Bone marrow (tissue), 2 donors: ENCODE results near the gene PLGRKT.
A peak's percentile ranks its signal among the peaks of the same experiment; 100 is the strongest.
"Not testable (repeated sequence)": the region's sequence is repeated elsewhere in the genome, so short reads cannot be mapped to it uniquely, and the experiment has no call there.

Experiments used
- DNase-seq, 2 donors: peaks; one replicate each; lab custom pipeline; 2025; lab: John Stamatoyannopoulos, UW

PLGRKT gene, protein sequence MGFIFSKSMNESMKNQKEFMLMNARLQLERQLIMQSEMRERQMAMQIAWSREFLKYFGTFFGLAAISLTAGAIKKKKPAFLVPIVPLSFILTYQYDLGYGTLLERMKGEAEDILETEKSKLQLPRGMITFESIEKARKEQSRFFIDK

DNA sequence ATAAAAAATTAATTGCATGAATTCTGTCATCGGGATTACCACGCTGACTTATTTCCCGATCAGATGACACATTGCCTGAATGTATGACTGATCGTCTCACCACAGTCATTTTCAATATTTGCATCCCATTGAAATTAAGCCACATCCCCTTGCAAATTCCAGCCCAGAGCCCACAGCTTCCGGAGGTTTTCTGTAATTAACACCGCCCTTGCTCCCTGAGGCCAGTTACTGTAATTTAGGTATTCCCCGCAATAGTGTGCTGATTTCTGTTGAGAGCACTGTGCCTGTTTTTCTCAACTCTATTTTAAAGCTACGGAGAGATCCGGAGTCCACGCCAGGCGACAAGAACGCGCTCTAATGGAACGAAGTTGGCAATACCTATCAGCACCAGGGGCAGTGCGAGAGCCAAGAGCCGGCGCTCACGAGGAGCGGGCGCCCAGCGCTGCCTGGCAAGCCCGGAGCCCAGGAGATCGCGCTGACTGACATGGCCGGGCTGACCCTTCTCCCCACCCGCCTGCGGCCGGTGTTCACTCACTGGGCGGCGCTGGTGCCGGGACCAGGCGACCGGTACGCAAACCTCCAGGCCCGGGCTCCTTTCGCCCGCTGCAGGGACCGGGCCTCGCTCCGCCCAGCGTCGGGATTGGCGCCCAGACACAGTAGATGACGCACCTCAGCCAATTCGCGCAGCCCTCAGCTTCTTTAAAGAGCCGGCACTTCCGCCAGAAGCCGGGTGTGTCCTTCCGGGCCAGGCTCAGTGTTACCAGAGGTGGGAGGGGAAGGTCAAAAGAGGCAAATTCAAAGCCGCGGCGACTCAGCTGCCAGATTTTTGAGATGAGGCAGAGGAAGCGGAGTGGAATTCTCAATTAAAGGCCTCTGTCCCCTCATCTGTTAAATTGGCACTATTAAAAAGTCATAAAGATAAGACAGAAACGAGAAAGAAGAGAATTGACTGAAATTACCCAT is at the start of gene PLGRKT:
Gene PLGRKT, minus strand, starts transcription at position 672 of the 963 bp plus-strand sequence. CDS start 5,948 bp downstream, outside the sequence.
- DNase-seq = peak; percentile 69 to 84

DNA sequence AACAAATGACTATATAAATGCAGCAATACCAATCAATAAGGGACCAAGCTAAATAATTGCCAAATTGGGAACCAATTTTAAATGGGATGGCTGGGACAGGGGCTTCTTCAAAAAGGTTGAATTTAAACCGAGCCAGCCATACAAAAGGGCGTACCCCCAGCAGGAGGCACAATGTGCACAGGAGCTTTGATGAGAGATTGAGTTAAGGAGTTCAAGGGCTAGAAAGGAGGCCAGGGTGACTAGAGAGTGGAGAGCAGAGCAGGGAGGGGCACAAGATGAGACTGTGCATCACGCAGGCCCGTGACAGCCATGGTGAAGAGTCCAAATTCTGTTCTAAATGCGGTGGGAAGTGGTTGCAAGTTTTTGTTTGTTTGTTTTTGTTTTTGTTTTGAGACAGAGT is 49.3 kb upstream of the PLGRKT start:
- no peak for DNase-seq

DNA sequence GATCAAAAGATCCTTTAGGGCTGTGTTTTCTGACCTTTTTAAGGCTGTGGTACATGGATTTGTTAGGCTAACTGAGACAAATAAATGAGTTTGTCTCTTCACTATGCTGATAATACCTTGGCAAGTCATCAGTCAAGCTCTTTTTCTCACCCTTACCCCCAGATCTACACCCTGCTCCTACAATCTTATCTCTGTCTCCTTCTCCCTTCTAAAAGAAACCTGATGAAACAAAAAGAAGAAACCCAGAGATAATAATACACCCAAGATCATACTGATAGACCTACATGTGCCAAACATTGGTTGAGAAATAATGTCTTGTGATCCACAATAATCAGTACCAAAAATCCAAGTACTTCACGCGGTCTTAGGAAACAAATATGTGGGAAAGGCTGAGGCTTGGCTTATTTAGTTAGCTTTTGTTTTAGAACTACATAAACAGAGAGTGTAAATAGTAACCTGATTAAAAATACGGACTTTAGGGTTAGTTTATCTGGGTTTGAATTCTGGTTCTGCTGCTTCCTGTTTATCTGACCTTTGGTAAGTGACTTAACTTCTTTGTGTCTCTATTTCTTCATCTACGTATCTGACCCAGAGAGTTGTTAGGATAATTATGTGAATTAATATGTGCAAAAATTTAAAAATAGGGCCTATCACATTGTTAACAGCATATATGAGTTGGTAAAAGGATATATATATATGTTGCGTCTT is 47.8 kb upstream of the PLGRKT start:
- DNase-seq = no peak

DNA sequence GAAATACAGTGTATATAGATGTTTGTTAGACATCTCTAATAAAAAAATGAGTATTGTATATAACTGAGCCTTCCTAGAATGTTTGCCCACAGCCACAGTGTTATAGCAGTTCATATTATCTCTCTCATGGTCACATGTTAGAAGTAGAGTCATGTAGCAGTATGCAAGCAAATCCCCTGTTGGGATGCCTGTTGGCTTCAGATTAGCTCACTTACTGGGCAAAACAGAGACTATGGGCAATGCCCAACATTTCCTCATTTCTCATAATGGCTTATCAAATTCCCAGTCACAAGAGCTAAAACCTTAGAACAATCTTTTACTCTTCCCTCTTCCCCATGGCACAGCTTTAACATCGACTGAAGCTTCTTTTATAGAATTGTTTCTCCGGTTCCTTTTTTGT is 45.6 kb upstream of the PLGRKT start:
- DNase-seq = no peak

DNA sequence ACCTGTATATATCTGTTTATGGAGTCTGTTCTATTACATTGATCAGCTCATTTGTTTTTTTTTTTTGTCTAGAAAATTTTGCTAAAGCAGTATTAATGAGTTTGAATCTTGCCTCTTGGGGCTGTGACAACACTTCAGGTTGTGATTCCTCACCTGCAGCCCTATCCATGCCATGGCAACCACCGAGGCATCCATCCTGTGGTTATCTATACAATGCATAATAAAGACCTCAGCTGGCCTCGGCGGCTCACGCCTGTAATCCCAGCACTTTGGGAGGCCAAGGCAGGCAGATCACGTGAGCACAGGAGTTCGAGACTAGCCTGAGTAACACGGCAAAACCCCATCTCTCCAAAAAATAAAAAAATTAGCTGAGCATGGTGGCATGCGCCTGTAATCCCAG is 44.5 kb upstream of the PLGRKT start:
- no peak for DNase-seq

DNA sequence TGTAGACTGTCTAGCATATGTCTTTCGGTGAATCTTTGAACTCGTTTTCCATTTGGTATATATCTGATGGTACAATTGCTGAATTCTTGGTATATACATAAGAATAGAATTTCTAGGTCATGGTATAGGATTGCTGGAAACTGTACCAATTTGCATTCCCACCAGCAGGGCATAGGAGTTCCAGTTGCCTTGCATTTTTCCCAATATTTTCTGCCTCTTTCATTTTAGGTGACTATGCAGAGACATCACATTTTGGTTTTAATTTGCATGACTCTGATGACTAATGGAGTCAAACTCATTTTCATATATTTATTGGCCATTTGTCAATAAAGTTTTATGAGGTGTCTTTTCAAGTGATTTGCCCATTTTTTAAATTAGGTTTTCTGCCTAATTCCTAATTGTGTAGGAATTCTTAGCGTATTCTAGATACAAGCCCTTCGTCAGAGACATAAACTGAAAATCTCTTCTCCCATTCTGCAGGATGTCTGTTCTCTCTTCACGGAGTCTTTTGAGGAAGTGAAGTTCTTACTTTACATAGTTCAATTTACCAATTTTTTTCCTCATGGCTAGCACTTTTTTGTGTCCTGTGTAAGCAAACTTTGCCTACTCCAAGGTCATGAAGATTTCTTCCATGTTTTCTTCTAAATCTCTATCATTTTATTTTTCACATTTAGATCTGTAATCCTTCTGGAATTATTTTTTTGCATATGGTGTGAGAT is 43.8 kb upstream of the PLGRKT start:
- DNase-seq = peak in 1 of 2 donors; percentile 10

DNA sequence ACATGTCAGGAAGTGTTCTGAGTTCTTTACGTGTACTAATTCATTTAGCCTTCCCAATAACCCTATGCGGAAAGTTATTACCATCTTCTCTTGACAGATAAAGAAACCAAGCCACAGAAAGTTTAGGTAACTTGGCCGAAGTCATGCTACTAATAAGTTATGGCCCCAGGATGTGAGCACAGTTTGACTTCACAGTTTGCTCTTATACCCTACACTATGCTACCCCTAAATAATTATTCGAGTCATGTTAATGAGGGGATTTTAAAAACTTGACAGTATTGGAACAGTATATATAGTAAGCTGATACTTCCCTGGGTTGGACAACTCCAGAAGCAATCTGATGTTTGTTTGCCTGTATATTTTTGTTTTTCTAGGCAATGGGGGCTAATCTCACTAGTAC is 43.2 kb upstream of the PLGRKT start:
- no peak for DNase-seq

DNA sequence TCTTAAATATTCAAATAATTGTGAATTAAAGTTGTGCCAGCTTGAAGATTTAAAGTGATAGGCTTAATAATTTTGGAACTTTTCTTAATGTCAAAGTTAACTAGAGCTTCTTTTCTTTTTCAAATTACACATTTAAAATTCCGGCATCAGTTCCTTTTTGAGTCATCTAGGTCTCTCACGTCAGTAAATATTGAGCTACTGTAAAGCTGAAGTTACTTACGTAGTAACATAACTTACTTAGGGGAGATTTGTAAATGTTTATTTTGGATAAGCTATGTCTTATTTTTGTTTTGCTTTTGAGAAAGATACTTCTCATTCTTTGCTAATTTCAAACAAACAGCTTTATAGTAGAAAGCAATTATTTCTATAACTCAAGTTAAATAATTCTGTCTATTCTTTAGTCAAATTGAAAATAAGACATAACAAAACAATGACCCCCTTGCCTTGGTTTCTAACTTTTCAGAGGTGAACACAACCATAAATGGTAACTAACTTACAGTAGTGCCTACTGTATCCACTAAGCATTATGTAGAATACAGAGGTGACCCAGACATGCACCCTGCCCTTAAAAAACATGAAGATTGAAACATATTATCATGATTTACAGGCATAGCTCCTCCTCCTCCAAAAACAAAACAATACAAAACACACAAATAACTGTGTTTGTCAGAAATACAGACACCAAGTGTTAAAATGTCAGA is 42.4 kb upstream of the PLGRKT start:
- no peak for DNase-seq

DNA sequence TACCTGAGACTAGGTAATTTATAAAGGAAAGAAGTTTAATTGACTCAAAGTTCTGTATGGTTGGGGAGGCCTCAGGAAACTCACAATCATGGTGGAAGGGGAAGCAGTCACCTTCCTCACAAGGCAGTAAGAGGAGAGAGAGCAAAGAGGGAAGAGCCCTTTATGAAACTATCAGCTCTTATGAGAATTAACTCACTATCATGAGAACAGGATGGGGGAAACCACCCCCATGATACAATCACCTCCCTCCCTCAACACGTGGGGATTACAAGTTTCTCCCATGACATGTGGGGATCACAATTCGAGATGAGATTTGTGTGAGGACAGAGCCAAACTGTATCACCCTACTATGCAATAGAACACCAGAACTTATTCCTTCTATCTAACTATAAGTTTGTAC is 40.5 kb upstream of the PLGRKT start:
- no peak for DNase-seq

DNA sequence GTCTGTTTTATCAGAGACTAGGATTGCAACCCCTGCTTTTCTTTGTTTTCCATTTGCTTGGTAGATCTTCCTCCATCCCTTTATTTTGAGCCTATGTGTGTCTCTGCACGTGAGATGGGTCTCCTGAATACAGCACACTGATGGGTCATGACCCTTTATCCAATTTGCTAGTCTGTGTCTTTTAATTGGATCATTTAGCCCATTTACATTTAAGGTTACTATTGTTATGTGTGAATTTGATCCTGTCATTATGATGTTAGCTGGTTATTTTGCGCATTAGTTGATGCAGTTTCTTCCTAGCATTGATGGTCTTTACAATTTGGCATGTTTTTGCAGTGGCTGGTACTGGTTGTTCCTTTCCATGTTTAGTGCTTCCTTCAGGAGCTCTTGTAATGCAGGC is 37.9 kb upstream of the PLGRKT start:
- DNase-seq = not testable (repeated sequence)

DNA sequence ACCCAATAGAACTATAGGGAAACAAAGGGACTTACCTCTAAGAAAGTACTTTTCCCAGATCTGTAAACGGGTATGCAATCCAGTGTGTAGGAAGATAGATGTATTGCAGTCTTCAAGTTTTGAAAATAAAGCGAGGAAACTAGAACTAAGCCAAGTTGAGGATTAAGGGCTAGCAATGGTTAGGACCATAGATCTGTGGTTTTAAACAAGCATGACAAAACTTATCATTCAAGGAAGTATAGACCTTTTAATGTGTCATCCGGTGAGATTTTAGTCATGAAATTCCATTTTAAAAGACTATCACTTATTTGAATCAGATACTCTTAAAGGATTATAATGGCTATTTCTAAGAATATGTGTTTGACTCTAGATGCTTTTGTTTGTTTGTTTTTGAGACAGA is 33.1 kb upstream of the PLGRKT start:
- DNase-seq = no peak

DNA sequence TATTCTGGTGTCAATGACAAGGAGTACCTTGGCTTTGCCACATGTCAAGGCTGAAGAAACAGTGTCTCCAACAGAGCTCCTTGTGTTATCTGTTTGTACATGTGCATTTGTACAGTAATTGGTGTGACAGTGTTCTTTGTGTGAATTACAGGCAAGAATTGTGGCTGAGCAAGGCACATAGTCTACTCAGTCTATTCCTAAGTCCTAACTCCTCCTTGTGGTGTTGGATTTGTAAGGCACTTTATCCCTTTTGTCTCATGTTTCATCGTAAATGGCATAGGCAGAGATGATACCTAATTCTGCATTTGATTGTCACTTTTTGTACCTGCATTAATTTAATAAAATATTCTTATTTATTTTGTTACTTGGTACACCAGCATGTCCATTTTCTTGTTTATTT is 32.4 kb upstream of the PLGRKT start:
- no peak for DNase-seq

DNA sequence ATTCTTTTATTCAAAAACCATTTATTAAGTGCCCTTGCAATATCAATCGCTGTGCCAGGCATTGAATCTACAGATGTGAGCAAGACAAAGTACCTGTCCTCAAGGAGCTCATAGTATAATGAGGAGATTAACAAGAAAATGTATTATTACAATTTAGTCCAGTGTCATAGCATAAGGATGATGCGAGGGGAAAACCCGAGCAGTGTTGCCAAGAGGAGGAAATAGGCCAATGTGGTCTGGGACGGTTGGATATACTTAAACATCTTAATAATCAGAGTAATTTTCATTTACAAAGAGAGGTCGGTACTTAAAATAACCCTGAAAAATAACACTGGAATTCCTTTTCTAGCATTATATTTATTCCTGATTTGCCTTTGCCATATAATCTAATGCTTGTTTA is 31.1 kb upstream of the PLGRKT start:
- DNase-seq = no peak

DNA sequence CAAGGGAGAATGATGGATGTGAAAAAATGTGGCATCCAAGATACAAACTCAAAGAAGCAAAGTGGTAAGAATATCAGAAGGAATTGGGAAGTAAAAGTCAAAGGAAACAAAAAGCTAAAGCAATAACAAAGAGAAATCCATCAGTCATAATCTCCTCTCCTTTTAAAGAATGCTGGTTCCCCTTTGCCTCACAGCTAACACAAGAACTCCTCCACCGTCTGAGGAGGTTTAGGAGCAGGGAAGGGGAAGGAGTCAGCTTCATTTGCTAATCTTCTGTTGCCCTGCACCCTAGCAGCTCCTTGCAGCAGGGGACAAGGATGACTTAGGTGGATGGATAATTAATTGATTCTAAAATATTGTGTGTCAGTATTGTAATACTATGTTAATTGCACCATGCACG is 29.0 kb upstream of the PLGRKT start:
- no peak for DNase-seq

DNA sequence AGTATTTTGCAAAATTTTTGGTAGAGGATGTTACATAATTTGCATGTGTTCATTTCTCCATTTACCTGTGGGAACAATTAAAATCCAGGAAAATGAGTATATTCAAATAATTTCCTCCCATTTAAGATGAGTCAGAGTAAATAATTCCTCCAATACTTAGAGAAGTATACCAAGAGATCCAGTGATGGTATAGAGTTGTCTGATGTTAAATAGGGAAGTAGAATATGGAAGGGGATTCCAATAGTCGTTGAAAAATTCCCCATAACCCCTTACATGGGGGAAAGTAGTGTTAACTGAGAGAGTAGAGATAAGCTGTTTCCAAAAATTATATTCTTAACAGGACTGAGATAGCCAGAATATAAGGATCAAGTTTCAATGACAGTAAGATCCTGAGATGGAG is 28.3 kb upstream of the PLGRKT start:
- no peak for DNase-seq

DNA sequence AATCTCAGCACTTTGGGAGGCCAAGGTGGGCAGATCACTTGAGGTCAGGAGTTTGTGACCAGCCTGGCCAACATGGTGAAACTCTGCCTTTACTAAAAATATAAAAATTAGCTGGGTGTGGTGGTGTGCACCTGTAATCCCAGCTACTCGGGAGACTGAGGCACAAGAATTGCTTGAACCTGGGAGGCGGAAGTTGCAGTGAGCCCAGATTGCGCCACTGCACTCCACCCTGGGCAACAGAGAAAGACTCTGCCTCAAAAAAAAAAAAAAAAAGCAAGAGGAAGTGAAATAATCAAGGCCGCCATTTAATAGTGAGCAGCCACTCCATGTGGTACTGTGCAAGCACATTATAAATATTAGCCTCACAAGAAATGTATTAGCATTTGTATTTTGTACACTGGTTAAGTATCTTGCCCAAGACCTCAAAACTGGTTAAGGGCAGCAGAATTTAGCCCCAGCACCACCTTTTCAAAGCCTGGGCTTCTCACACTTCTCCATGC is 27.2 kb upstream of the PLGRKT start:
- DNase-seq = not testable (repeated sequence)

DNA sequence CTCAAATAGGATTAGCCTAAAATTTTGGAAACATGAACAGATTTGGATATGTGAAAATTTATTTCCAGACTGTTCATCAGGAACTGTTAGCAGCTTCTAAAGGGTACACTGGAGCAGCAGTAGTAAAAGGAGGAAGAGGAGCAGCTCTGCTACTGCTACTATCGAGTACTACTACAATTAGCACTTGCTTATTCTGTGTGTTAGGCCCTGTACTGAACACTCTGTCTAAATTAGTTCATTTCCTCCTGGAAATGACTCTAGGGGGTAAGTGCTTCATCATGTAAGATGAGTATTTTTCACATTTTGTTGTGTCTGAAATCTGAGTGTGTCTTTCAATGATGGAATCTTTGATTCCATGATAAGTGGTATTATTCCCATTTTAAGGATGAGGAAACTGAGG is 22.4 kb upstream of the PLGRKT start:
- no peak for DNase-seq

DNA sequence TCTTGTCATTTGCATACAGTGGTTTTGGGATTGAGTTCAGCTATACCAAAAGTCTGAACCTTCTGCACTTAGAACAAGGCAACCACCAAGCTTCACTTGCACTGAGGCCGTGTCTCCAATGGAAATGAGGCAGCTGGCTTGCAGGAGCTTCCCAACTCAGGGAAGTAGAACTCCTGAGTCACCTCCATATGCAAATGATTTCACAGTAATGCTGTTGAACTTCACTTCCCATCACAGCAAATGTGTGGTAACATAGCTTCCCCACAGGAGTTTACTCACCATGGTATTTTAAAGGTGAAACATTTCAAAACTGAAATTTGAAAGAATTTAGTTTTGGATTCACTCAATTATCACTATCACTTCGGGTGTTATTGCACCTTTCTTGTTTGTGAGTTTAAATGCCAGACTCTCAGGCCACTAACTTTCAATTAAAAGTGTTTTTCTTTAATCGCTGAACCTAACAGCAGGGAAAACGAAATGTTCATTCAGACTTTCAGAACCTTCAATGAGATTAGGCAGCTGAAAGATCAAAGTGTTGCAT is 21.6 kb upstream of the PLGRKT start:
- no peak for DNase-seq

DNA sequence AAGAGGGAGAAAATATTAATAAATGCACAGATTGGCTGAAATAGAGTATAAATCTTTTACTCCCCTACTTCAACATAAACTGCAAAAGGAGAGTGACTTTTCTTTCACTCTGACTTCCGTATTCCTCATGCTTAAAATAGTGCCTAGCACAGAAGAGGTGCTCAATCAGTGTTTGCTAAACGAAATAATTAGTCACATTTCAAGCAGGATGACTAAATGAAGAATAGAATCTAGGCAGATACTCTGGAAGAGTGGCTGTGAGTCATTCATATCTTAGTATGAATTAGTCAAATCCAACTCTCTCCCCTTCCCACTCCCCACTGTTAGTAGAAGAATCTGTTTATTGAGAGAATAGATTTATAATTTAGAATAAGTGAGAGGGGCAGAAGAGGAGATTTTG is 17.5 kb upstream of the PLGRKT start:
- no peak for DNase-seq

DNA sequence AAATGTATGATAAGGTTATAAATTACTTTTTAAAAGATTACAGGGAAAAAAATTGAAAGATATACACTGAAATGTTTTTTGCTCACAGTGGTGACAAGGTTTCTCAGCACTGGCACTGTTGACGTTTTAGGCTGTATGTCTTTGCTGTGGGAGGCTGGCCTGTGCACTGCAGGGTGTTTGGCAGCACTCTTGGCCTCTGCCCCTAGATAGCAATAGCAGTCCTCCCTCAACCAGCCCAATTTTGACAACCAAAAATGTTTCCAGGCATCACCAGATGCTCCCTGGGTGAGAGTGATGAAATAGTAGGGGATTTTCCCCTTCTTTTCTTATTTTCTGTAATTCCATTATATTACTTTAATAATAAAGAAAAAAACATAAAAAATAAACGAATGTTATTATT is 15.9 kb upstream of the PLGRKT start:
- DNase-seq = no peak

DNA sequence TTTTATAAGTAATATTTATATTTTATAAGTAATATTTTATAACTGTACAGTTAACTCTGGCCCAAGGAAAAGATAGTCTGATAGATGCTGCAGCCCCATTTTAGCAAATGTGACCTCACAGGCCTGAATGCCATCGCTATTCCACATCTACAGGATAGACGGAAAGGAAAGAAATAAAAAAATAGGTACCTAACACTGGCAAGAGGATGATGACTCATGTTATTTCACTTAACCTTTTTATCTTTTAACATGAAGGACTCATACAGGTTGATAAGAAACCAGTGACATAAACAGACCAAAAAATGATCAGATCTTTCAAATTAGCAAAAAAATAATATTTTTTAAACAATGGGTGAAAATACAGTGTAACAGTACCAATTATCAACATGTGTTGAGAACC is 15.3 kb upstream of the PLGRKT start:
- DNase-seq = no peak
